ENCODE results near the gene FLNB. TPM values are rescaled to one million over a fixed set of nuclear protein-coding genes. Genes with fewer than 3 reads are reported as not detected.

The FLNB gene
- total RNA-seq, 2 donors from 2014 or later, result 212 to 221 TPM

DNA sequence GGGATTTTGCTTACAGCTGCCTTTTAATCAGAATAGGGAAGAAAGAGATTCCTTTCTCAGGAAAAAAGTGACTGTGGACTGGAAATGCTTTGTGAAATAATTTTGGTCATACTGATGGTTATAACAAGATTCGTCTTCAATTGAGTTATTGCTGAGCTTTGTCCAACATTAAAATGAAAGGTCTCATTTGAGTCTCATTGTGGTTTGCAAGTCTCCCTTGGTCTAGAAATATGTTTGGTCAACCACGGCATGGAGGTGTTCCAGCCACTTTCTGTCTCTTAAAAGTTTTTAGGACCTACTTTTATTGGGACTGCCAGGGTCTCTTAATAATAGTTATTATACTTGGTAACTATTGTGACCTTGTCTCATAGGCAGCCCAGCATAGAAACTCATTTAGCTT lies 15.3 kb downstream of the FLNB start:
- H3K4me1 Mint-ChIP-seq, result peaks cover 72% of the 10 kb centered on the region

GRCh38 chr3:58025406-58025805 lies 17.2 kb downstream of the FLNB start:
- Histone ChIP-seq H3K9me3 (ENCODE audit: control insufficient read depth, low read length) (no peaks in the 10 kb centered on the region), H3K27me3 (ENCODE audit: control insufficient read depth, insufficient read depth, low read length, poor library complexity, severe bottlenecking) (no peaks in the 10 kb centered on the region), H3K4me1 (ENCODE audit: control insufficient read depth, insufficient read depth, low read length) (peaks cover 25% of the 10 kb centered on the region), H3K27ac (ENCODE audit: low read depth, low read length) (no peak overlapping the region), H3K9ac (ENCODE audit: extremely low read depth, low read length, poor library complexity, severe bottlenecking) (no peak overlapping the region), H3K4me3 (ENCODE audit: low read length) (no peak overlapping the region), H3K36me3 (ENCODE audit: control insufficient read depth, insufficient read depth, low read length) (peaks cover 49% of the 10 kb centered on the region)
- no peak for TF ChIP-seq CTCF (conservative IDR thresholded peaks at IDR 0.05)
- Mint-ChIP-seq H3K9me3 (no peaks in the 10 kb centered on the region), H3K4me1 (peaks cover 66% of the 10 kb centered on the region), H3K27me3 (ENCODE audit: insufficient read depth) (no peaks in the 10 kb centered on the region), H3K36me3 (ENCODE audit: low read depth) (peaks cover 7% of the 10 kb centered on the region), H3K27ac (peak overlapping the region; percentile 46), H3K4me3 (no peak overlapping the region)
- DNase-seq, result no peak
- WGBS, 2 experiments (ENCODE audit: insufficient coverage in 1 of 2, insufficient read length in 1 of 2), result 71 to 81% methylated on average over 4 to 5 of the region's 5 CpGs

More for the DNA sequence above, 15.3 kb downstream of the FLNB start:
- Histone ChIP-seq H3K9me3 (ENCODE audit: control insufficient read depth, low read length) (no peaks in the 10 kb centered on the region), H3K36me3 (ENCODE audit: control insufficient read depth, insufficient read depth, low read length) (peaks cover 57% of the 10 kb centered on the region), H3K27me3 (ENCODE audit: control insufficient read depth, insufficient read depth, low read length, poor library complexity, severe bottlenecking) (no peaks in the 10 kb centered on the region), H3K4me3 (ENCODE audit: low read length) (no peak overlapping the region), H3K4me1 (ENCODE audit: control insufficient read depth, insufficient read depth, low read length) (peaks cover 26% of the 10 kb centered on the region), H3K9ac (ENCODE audit: extremely low read depth, low read length, poor library complexity, severe bottlenecking) (no peak overlapping the region), H3K27ac (ENCODE audit: low read depth, low read length) (no peak overlapping the region)
- Mint-ChIP-seq H3K27me3 (ENCODE audit: insufficient read depth) (no peaks in the 10 kb centered on the region), H3K27ac (no peak overlapping the region), H3K9me3 (no peaks in the 10 kb centered on the region), H3K36me3 (ENCODE audit: low read depth) (peaks cover 7% of the 10 kb centered on the region), H3K4me3 (no peak overlapping the region)
- WGBS, 2 experiments (ENCODE audit: insufficient coverage in 1 of 2, insufficient read length in 1 of 2), result 96 to 100% methylated on average over 2 of the region's 2 CpGs
- no peak for TF ChIP-seq CTCF (conservative IDR thresholded peaks at IDR 0.05)
- no peak for DNase-seq

GRCh38 chr3:58025837-58026569 lies 17.8 kb downstream of the FLNB start:
- DNase-seq, result no peak
- Histone ChIP-seq H3K4me3 (ENCODE audit: low read length) (no peak overlapping the region), H3K27me3 (ENCODE audit: control insufficient read depth, insufficient read depth, low read length, poor library complexity, severe bottlenecking) (no peaks in the 10 kb centered on the region), H3K27ac (ENCODE audit: low read depth, low read length) (no peak overlapping the region), H3K36me3 (ENCODE audit: control insufficient read depth, insufficient read depth, low read length) (peaks cover 54% of the 10 kb centered on the region), H3K4me1 (ENCODE audit: control insufficient read depth, insufficient read depth, low read length) (peaks cover 19% of the 10 kb centered on the region), H3K9me3 (ENCODE audit: control insufficient read depth, low read length) (no peaks in the 10 kb centered on the region), H3K9ac (ENCODE audit: extremely low read depth, low read length, poor library complexity, severe bottlenecking) (no peak overlapping the region)
- Mint-ChIP-seq H3K9me3 (no peaks in the 10 kb centered on the region), H3K27ac (peak overlapping the region; percentile 52), H3K4me1 (peaks cover 60% of the 10 kb centered on the region), H3K27me3 (ENCODE audit: insufficient read depth) (no peaks in the 10 kb centered on the region), H3K36me3 (ENCODE audit: low read depth) (peaks cover 10% of the 10 kb centered on the region), H3K4me3 (no peak overlapping the region)
- no peak for TF ChIP-seq CTCF (conservative IDR thresholded peaks at IDR 0.05)
- WGBS, 2 experiments (ENCODE audit: insufficient coverage in 1 of 2, insufficient read length in 1 of 2), result 75% methylated on average over 10 to 12 of the region's 12 CpGs
